Measurements from ENCODE around the gene TMPRSS6.
A peak's percentile ranks its signal among the peaks of the same experiment; 100 is the strongest.

TMPRSS6 gene

DNA sequence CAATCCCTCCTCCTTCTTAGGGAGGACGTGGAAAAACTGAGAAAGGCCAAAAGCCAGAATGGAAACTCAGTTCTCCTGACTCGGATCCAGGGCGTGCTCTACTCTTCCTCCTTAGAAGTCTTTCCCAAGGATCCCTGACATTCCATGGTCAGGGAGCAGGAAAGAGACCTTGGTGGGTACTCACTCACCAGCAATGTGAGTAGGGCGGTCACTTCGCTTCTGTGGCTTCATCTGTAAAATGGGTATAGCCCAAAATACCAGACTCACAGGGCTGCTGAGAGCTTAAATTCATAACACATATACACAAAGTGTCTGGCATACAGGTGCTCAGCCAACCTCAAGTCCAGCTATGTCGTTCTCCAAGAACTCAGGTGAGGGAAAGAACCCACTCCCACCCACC is 58.6 kb downstream of the TMPRSS6 start:
- DNase-seq (ENCODE audit: low read depth): no peak

- DNase-seq (ENCODE audit: low read depth): no peak
Observed at GRCh38 chr22:37049224-37049623, 60.3 kb downstream of the TMPRSS6 start.

DNA sequence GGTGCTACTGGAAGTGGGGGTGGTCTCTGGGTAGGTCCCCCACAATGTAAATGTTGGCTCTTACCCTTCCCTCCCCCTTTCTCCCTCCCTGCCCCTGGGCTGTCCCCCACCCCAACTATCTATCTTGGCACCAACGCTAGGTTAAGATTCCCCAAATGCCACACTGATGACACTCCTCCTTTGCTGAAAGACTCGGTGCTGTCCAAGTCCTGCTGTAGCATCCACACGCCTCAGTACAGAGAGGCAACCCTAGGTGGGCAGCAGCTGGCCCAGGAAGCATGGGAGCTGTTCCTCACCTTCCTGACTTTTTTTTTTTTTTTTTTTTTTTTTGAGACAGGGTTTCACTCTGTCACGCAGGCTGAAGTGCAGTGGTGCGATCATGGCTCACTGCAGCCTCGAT is 61.4 kb downstream of the TMPRSS6 start:
- no peak for DNase-seq (ENCODE audit: low read depth)

- DNase-seq (ENCODE audit: low read depth): no peak
Observed at GRCh38 chr22:37047006-37047405, 62.5 kb downstream of the TMPRSS6 start.

DNA sequence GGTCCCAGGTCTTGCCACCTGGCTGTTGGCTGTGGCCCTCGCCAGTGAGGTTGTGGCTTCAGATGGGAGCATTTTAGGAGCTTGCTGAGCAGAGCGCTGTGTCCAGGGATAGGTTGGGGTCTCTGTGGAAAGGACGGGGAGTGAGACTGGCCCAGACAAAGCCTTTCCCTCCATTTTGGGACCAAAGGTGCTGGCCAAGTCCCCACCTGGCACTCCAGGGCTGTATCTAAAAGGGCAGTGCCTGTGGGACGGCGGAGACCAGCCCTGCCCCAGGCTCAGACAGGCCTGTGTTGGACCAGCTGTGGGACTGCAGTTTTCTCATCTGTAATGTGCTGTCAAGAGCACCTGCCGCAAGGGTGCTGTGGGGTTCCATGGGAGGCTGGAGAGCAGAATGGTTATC is 62.9 kb downstream of the TMPRSS6 start:
- DNase-seq (ENCODE audit: low read depth): no peak

DNA sequence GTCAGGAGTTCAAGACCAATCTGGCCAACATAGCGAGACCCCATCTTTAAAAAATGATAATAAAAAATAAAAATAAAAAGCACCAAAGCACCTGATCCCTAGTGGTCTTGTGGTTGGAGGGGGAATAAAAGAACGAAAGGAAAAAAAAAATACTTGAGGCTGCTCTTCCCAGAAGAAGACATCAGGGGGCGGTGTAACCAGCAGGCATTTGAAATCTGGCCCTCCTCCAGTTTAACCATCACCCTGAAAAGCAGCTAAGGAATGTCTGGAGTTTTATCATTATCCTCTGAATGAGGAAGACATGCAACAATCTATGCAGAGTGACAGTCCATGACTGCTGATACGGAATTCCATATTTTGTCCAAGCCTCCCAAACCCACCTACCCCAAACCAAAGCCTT is 63.6 kb downstream of the TMPRSS6 start:
- no peak for DNase-seq (ENCODE audit: low read depth)

GRCh38 chr22:37044634-37045625 is 64.6 kb downstream of the TMPRSS6 start:
- DNase-seq (ENCODE audit: low read depth): no peak

- peak; percentile 19 for DNase-seq (ENCODE audit: low read depth)
Observed at GRCh38 chr22:37043828-37044538, 65.5 kb downstream of the TMPRSS6 start.

- no peak for DNase-seq (ENCODE audit: low read depth)
Observed at GRCh38 chr22:37043209-37043827, 66.2 kb downstream of the TMPRSS6 start.

GRCh38 chr22:37039466-37039865 is 70.0 kb downstream of the TMPRSS6 start:
- no peak for DNase-seq (ENCODE audit: low read depth)

DNA sequence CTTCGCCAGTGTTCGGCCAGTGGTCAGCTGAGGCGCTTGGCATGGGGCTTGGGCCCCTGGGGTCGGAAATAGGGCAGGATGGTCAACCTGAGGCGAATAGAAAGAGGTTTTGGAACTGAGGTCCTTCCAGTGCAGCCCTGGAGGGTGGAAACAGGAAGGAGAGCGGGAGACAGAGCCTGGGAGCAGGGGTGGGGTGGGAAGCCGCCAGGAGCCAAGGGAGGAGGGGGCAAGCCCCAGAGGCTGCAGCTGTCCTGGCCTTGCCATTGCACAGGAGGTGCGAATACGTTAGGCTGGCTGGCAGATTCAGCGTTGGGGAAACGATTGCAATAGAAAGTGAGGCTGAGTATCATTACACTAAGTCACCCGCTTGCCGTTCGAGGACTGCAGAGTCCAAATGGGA is 71.8 kb downstream of the TMPRSS6 start:
- no peak for DNase-seq (ENCODE audit: low read depth)

DNA sequence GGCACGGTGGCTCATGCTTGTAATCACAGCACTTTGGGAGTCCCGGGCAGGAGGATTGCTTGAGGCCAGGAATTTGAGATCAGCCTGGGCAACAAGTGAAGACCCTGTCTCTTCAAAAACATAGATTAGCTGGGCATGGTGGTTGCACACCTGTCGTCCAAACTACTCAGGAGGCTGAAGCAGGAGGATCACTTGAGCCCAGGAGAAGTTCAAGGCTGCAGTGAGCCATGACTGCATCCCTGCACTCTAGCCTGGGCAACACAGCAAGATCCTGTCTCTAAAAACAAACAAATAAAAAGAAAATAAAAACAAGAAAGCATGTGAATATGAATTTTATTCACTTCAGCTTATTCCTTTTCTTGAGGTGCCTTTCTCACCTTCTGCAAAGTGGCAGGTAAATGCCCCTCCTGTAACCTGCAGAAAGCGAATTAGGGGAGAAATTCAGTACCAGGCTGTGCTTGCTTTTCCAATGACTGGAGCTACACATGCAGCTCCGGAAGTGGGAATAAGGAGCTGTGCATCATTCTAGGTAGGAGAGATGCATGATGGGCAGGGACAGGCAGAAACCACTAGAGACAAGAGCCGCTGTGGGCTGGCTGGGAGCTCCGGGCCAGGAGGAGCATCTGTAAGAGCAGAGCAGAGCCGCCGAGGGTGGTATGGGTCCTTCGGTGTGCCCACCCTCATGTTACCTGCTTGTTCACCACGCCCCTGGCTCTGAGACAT is 72.7 kb downstream of the TMPRSS6 start:
- no peak for DNase-seq (ENCODE audit: low read depth)

DNA sequence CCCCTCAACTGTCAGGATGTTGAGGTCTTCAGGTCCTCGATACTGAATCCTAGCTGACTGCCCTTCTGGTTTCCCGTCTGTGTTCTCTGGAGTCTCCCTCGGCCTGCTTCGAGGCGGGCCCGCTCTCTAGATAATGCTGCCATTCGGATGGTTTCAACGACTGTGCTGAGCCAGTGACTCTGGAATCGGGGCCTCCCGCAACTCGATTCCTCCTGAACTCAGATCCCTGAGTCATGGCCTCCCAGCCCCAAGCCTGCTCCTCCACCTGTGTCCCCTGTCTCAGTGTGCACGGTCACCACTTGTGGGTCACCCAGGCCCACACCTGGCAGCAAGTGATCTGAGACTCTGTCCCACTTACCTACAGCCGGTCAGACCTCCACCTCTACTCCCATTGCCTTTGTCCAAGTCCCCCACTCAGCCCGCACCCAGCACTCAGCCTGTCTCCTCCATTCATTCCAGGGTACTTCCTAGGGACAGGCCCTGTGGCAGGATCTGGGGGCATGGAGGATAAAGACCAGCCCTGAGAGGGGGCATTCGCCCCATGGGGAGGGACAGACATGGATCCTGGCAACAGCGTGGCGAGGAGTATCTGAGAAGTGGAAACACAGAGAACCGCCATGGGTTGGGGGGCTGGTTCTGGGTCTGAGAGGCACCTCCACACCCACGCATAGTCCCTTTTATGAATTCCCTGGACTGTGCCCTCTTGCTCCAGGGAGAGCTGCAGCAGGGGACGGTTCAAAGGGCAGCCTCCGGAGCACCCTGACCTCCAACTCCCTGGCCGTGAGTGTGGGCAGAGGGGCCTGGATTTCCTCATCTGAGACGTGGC is 75.7 kb downstream of the TMPRSS6 start:
- DNase-seq (ENCODE audit: low read depth): no peak

GRCh38 chr22:37032535-37033460 is 76.7 kb downstream of the TMPRSS6 start:
- no peak for DNase-seq (ENCODE audit: low read depth)

- DNase-seq (ENCODE audit: low read depth): no peak
Observed at GRCh38 chr22:37032134-37032534, 77.4 kb downstream of the TMPRSS6 start.

DNA sequence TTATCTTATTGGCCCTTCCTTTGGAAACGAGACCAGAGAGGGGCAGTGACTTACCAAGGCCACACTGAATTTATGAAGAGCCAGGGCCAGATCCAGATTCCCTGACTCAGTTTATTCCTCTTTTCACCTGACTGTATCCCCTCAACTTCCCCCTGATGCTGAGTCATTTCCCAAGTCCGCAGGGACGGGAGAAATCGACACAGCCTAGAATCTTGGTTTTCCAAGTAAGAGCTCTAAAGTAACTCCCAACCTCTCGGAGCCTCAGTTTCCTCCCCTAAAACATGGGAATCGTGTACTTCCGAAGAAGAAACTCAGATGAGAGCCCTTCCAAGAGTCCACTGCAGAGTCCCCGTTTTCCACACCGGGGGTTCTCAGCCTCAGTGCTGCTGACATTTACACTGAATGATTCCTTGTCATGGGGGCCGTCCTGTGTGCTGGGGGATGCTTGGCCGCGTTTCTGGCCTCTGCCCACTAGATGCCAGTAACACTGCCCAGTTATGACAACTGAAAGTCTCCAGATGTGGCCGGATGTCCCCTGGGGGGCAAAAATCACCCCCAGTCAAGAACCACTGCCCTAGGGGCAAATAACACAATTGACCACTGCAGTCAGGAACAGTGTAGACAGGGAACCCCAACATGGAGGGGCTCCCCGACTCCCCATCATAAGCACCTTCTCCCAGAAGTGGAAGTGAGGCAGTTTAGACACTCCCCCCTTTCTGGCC is 78.8 kb downstream of the TMPRSS6 start:
- DNase-seq (ENCODE audit: low read depth): no peak

- no peak for DNase-seq (ENCODE audit: low read depth)
Observed at GRCh38 chr22:37028692-37029674, 80.5 kb downstream of the TMPRSS6 start.

DNA sequence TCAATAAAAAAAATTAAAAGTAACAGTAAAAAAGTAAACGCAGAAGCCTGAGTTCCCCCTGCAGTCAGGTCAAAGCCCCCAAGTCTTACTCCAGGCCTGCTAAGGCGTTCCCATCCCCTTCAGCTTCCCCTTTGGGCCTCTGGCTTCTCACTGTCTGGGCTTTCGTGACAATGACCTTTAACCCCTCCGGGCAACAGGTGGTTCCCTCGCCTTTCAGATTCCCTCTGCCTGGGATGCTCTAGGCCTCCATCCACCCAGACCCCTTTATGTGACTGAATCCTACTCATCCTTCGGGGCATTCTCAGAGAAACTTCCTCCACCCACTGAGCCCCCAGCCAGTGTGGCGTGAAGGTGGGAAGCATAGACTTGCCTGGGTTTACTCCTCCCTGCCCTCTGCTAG is 82.0 kb downstream of the TMPRSS6 start:
- DNase-seq (ENCODE audit: low read depth): no peak

Data from activated T-cell treated with anti-CD3 and anti-CD28 coated beads for 1 hour (primary cell).